Measurements from ENCODE around the gene DGKI. TPM values are rescaled to one million over a fixed set of nuclear protein-coding genes. Genes with fewer than 3 reads are reported as not detected.

DGKI gene
- total and polyA plus RNA-seq, 9 of the 15 experiments (the other 6 are each of a cell fraction or from before 2014, with no cell fraction given) = 0.11 to 0.54 (median 0.15) TPM; not detected in 5

DNA sequence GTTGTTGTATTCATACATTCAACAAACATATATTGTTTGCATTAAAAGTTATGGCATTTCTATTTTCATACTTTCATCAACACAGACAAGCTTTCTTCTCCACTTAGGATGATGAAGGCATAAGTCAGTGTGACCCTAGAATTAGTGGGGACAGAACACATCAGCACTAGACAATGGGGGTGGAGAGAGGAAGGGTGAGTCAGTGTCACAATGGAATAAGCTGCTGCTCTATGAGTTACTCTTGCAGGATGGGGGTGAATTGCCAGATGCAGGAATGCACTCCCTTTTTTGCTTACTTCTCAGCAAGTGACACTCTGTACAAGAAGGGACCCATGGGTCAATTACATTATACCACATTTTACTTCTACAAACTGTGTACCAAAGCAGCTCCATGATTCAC, 74.0 kb downstream of the DGKI start:
- FAIRE-seq = no peak
- H3K36me3 ChIP-seq (ENCODE audit: control insufficient read depth, insufficient read depth, low read length) = no peaks in the 10 kb centered on the region
- H3K4me1 ChIP-seq (replicated peaks in 1 of 2; ENCODE audit: control insufficient read depth in 2 of 2, insufficient read depth in 2 of 2, low read length in 2 of 2) = no peaks in the 10 kb centered on the region
- ChIA-PET POLR2A (no interaction called here), CTCF (ENCODE audit: low intra/inter-chr PET ratio) (no interaction called here)
- no peak overlapping the region for H3K4me2 ChIP-seq (ENCODE audit: insufficient read depth, low read length)
- no peak overlapping the region for H3K9ac ChIP-seq (ENCODE audit: insufficient read depth in 1 of 2, low read depth in 2 of 2, low read length in 2 of 2)
- H2AFZ ChIP-seq (ENCODE audit: low read depth, low read length) = no peak overlapping the region
- H3K27ac ChIP-seq (ENCODE audit: extremely low read depth, low read depth, low read length) = no peak overlapping the region
- H4K20me1 ChIP-seq (replicated peaks; ENCODE audit: control insufficient read depth, insufficient read depth, low read length) = no peaks in the 10 kb centered on the region
- no TSS peak for BruUV-seq (replicated peaks)
- no peaks in the 10 kb centered on the region for H3K9me3 ChIP-seq (replicated peaks; ENCODE audit: control insufficient read depth, insufficient read depth, low read depth, low read length)
- ATAC-seq = no peak
- no peaks in the 10 kb centered on the region for H3K9me1 ChIP-seq (ENCODE audit: control insufficient read depth, insufficient read depth, low read length)
- H3K27me3 ChIP-seq (ENCODE audit: control insufficient read depth in 2 of 2, insufficient read depth in 2 of 2, low read length in 2 of 2) = peaks cover 6 to 11% of the 10 kb centered on the region in 2 experiments
- in situ Hi-C loops (cut with MboI) (no loop called here), intact Hi-C loops (cut with micrococcal nuclease) (no loop called here)
- H3K4me3 ChIP-seq = no peak overlapping the region
- no peak for DNase-seq (ENCODE audit: extremely low read depth in 1 of 4, low spot score in 3 of 4)
- H3K79me2 ChIP-seq (ENCODE audit: control insufficient read depth, insufficient read depth, low read length) = no peaks in the 10 kb centered on the region
- TF ChIP-seq, protein P1, sequence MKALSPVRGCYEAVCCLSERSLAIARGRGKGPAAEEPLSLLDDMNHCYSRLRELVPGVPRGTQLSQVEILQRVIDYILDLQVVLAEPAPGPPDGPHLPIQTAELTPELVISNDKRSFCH (CRISPR knock-in tag; IDR thresholded peaks at IDR 0.05) = no peak
- TF ChIP-seq, protein P1 (tag; IDR thresholded peaks at IDR 0.05) = no peak
- TF ChIP-seq U2AF1 (optimal IDR thresholded peaks at IDR 0.05; ENCODE audit: low read depth, low read length) (no peak), BACH1 (tag; IDR thresholded peaks at IDR 0.05) (no peak), ZNF830 (CRISPR knock-in tag; IDR thresholded peaks at IDR 0.05) (no peak), GATA2 (CRISPR knock-in tag; IDR thresholded peaks at IDR 0.05) (no peak), NFXL1 (CRISPR knock-in tag; IDR thresholded peaks at IDR 0.05) (no peak), POLR2AphosphoS2 (IDR thresholded peaks at IDR 0.05; ENCODE audit: low read length) (no peak)
- TF ChIP-seq, protein P2, sequence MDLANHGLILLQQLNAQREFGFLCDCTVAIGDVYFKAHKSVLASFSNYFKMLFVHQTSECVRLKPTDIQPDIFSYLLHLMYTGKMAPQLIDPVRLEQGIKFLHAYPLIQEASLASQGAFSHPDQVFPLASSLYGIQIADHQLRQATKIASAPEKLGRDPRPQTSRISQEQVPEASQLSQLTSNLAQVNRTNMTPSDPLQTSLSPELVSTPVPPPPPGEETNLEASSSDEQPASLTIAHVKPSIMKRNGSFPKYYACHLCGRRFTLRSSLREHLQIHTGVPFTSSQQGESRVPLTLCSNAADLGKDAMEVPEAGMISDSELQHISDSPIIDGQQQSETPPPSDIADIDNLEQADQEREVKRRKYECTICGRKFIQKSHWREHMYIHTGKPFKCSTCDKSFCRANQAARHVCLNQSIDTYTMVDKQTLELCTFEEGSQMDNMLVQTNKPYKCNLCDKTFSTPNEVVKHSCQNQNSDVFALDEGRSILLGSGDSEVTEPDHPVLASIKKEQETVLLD (IDR thresholded peaks at IDR 0.05) = no peak
- TF ChIP-seq, protein P3, sequence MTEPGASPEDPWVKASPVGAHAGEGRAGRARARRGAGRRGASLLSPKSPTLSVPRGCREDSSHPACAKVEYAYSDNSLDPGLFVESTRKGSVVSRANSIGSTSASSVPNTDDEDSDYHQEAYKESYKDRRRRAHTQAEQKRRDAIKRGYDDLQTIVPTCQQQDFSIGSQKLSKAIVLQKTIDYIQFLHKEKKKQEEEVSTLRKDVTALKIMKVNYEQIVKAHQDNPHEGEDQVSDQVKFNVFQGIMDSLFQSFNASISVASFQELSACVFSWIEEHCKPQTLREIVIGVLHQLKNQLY (CRISPR knock-in tag; conservative IDR thresholded peaks at IDR 0.05) = no peak
- TF ChIP-seq, protein P4, sequence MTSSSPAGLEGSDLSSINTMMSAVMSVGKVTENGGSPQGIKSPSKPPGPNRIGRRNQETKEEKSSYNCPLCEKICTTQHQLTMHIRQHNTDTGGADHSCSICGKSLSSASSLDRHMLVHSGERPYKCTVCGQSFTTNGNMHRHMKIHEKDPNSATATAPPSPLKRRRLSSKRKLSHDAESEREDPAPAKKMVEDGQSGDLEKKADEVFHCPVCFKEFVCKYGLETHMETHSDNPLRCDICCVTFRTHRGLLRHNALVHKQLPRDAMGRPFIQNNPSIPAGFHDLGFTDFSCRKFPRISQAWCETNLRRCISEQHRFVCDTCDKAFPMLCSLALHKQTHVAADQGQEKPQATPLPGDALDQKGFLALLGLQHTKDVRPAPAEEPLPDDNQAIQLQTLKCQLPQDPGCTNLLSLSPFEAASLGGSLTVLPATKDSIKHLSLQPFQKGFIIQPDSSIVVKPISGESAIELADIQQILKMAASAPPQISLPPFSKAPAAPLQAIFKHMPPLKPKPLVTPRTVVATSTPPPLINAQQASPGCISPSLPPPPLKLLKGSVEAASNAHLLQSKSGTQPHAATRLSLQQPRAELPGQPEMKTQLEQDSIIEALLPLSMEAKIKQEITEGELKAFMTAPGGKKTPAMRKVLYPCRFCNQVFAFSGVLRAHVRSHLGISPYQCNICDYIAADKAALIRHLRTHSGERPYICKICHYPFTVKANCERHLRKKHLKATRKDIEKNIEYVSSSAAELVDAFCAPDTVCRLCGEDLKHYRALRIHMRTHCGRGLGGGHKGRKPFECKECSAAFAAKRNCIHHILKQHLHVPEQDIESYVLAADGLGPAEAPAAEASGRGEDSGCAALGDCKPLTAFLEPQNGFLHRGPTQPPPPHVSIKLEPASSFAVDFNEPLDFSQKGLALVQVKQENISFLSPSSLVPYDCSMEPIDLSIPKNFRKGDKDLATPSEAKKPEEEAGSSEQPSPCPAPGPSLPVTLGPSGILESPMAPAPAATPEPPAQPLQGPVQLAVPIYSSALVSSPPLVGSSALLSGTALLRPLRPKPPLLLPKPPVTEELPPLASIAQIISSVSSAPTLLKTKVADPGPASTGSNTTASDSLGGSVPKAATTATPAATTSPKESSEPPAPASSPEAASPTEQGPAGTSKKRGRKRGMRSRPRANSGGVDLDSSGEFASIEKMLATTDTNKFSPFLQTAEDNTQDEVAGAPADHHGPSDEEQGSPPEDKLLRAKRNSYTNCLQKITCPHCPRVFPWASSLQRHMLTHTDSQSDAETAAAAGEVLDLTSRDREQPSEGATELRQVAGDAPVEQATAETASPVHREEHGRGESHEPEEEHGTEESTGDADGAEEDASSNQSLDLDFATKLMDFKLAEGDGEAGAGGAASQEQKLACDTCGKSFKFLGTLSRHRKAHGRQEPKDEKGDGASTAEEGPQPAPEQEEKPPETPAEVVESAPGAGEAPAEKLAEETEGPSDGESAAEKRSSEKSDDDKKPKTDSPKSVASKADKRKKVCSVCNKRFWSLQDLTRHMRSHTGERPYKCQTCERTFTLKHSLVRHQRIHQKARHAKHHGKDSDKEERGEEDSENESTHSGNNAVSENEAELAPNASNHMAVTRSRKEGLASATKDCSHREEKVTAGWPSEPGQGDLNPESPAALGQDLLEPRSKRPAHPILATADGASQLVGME (CRISPR knock-in tag; IDR thresholded peaks at IDR 0.05) = no peak
- TF ChIP-seq, protein P5, sequence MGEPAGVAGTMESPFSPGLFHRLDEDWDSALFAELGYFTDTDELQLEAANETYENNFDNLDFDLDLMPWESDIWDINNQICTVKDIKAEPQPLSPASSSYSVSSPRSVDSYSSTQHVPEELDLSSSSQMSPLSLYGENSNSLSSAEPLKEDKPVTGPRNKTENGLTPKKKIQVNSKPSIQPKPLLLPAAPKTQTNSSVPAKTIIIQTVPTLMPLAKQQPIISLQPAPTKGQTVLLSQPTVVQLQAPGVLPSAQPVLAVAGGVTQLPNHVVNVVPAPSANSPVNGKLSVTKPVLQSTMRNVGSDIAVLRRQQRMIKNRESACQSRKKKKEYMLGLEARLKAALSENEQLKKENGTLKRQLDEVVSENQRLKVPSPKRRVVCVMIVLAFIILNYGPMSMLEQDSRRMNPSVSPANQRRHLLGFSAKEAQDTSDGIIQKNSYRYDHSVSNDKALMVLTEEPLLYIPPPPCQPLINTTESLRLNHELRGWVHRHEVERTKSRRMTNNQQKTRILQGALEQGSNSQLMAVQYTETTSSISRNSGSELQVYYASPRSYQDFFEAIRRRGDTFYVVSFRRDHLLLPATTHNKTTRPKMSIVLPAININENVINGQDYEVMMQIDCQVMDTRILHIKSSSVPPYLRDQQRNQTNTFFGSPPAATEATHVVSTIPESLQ (CRISPR knock-in tag; IDR thresholded peaks at IDR 0.05) = no peak
